Measurements from ENCODE around the gene GLB1L.
"Not testable (repeated sequence)": the region's sequence is repeated elsewhere in the genome, so short reads cannot be mapped to it uniquely, and the experiment has no call there.

Gene GLB1L

DNA sequence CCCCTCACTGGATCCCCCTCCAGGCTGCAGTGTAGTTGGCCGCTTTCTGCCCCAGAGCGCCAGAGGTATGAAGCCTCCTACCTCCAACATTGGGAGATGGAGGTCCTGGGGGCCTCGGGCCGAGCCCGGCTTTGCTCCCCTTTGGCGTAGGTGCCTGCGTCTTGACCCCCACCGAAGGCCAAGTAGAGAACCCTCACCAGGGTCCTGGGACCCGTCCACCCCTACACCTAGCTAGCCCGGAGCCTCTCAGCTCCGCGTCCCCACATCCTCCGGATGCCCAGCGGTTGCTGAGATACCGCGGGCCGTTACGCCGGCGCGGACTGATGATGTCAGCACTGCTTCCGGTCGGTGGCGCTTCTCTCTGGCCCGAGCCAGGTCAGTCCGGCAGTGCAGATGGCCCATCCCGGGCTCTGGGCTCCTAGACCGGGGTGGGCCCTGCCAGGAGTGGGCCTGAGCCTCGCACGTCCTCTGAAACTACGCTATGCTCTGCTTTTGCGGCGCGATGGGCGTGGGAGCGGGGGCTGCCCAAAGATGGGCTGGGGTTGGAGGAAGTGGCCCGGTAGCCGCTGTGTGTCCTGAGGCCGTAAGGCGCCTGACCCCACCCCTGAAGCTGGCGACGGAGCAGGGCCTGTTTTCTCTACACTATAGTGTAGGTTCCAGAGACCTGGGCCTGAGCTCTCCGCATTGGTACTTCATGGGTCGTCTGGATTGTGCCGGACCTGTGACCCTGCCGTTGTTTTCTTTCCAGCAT, at the start of gene GLB1L, which contains the start of gene STK16:
Gene GLB1L, minus strand, starts transcription at position 297 of the 751 bp plus-strand sequence. CDS start 1,871 bp downstream, outside the sequence.
Gene STK16, plus strand, starts transcription at position 332 of the 751 bp plus-strand sequence. CDS start 521 bp downstream, outside the sequence.
- DNase-seq (ENCODE audit: low spot score), result peak; percentile 91

DNA sequence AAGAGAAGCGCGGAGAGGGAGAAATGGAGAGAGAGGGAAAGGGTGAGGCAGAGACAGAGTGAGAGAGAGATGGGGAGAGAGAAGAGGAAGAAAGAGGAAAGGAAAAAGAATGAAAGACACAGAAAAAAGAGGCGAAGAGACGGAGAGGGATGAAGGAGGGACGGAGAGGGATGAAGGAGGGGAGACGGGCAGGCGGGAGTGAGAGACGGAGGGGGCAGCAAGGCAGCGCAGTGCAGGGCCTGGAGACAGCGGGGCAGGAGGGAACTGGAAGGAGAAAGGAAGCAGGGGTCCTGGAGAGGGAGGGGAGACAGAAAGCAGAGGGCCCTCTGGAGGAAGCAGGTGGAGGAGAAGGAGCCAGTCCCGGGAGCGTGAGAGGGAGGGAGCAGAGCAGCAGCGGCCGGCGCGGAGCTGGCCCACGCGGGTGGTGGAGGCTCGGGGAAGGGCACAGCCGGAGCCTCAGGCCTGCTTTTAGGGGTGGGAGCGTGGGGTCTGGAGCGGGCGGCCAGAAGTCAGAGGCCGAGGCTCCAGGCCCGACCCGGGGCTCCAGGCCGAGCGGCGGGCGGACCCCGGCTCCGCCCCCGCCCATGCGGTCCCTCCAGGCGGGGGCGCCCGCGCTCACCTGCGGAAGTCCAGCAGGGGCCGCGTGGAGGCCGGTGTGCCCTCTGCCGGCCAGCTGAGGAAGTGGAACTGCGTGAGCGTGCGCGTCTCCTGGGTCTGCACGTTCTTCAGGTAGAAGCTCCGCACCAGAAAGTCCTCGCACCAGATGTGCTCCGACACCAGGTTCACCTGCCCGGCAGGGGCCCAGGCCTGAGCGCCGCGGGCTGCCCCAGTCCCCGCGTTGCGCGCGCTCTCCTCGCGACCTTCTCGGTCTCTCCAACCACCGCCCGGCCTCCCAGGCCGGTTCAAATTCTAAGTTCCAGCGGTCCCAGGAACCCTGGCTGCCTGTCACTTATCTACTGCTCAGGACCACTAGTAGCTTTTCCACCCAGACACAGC, 49.4 kb upstream of the GLB1L start:
- peak; percentile 90 for DNase-seq (ENCODE audit: low spot score)

DNA sequence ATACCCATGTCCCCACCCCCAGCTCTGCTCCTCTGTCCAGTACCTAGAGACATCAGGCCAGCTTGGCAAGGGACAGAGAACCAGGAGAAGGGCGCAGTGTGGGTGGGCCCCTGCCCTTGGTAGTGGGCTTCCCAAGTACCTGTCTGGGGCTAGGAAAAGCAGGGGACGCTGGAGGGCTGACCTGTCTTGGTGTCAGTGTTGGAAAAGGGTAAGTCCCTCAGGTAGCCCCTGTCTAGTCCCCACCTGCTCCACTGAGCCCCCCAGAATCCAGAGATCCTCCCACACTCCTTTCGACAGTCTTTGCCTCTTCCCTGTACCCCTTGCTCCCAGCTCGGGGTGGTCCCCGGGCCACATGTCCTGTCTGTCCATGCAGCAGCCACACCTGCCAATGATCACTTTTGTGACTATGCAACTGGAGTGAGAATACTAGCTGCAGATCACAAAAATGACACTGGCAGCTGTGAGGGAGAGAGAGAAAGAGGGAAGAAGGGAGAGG, 48.5 kb upstream of the GLB1L start:
- no peak for DNase-seq (ENCODE audit: low spot score)

GRCh38 chr2:219292616-219293015, 47.4 kb upstream of the GLB1L start:
- no peak for DNase-seq (ENCODE audit: low spot score)

DNA sequence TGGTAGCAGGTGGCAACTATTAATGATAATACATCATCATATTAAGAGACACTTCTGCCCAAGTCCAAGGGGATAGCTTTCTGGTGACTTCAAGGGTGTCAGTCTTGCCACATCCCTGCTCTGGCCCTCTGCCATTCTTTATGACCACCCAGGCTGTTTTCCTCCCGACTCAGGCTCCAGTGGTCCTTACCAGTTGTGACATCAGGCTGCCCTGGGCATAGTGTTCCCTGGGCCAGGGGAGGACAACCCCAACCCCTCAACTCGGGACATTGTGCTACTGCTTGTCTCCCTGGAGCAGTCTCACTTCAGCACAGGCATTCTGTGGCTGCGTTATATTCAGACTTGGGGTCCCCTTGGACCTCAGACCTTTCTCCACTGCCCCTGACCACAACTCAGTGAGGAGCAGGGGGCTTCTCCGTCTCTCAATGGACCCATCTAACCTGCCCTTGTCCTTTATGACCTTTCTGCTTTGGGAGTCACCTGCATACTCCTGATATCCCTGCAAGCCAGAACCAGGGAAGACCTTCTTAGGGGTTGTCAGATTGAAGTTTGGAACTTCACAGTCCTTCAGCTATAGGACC, 46.8 kb upstream of the GLB1L start:
- no peak for DNase-seq (ENCODE audit: low spot score)

DNA sequence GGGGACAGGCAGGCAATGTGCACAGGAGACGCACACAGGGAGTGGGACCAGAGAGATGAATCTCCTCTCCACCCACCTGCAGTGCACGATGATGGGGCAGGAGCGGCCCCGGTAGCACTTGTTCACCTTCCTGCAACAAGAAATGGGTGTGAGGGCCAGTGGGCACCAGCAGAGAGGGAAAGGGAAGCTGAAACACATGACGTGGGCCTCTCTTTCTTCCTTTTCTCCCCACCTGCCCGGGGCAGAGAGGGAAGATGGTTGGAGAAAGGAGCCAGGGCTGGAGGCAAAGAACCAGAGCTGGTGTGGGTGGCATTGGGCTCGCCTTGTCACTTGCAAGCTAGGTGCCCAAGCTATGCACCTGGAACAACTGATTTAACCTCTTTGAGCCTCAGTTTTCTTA, 46.1 kb upstream of the GLB1L start:
- DNase-seq (ENCODE audit: low spot score), result no peak

- DNase-seq (ENCODE audit: low spot score), result no peak
Observed at GRCh38 chr2:219290381-219291171, 45.3 kb upstream of the GLB1L start.

DNA sequence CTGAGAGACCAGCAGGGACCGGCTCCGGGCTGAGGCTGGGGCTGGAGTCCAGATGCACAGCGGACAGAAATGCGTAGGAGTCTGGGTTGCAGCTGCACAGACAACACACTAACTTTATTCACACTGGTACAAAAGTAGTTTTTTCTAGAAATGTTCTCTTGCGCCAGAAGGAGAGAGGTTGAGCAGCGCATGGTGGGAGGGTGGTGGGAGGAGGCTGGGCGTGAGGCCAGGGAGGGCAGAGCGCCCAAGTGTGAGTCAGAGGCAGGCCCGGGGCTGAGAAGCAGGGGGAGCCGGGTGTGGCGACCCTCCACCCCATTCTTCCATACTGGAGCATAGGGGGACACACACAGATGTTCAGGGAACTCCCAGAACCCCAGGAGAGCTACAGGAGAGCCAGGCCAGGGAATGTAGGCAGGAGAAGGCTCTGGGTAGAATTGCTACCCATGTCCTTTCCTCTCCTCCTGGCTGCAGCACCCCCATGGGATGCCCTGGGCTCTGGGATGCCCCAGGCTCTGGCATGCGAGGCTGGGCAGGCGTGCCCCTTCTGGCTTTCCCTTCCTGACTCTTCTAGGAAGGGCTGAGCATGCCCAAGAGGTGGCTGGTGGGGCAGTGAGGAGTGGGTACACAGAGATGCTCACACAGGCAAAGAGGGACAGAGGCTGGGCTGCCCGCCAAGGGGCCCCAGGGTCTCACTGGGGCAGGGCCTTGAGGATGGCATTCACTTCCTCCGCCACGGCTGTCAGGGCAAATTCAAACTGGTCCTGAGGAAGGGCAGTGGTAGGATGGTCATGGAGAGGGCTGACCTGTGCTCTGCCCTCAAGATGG, 44.5 kb upstream of the GLB1L start:
- no peak for DNase-seq (ENCODE audit: low spot score)

DNA sequence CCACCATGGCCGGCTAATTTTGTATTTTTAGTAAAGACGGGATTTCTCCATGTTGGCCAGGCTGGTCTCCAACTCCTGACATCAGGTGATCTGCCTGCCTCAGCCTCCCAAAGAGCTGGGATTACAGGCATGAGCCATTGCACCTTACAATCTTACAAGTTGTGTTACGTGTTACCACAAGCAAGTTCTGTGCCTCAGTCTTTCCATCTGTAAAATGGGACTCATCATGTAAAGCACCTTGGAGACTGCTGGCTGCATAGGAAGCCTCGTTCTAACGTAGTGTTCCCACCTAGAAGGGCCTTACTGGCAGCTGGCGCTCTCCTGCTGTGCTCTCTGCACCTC, 43.9 kb upstream of the GLB1L start:
- no peak for DNase-seq (ENCODE audit: low spot score)

DNA sequence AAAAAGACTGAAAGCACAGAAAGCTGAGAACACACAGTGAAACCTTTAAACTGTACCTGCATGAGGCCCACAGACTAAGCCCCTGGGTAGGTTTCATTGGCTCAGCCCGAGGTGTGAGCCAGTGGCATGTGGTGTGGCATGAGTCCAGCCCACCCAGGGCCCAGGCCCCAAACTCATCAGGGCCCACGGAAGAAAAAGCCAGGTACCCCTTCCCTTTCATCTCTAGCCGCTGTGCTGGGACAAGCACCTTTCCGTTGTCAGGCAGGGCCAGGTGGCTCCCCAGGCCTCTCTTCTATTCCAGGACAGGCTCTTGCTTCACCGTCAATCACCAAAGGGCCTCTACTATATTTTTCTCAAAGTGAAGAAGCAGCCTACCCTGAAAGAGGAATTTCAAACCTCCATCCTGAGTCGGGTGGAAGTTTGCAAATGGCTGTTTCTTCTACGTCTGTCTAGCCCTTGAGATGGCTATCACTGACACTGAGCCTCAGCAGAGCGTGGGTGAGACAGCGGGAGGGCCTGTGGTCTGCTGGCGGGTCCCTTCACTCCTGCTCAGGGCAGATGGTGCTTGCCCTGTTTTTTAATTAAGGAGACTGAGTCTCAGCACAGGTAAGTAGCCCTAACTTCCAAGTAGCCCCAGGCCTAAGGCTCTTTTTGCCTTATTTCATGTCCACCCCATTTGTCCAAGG, 42.5 kb upstream of the GLB1L start:
- DNase-seq (ENCODE audit: low spot score), result no peak

DNA sequence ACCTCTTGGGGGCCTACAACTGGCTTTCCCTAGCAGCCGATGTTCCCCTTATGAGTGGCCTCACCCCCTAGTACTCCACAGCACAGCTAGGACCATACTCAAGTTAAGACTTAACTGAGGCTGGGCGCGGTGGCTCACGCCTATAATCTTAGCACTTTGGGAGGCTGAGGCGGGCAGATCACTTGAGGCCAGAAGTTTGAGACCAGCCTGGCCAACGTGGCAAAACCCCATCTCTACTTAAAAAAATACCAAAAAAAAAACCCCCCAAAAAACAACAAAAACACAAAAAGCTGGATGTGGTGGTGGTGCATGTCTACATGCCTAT, 41.8 kb upstream of the GLB1L start:
- DNase-seq (ENCODE audit: low spot score), result not testable (repeated sequence)

- DNase-seq (ENCODE audit: low spot score), result no peak
Observed at GRCh38 chr2:219286436-219287115, 41.3 kb upstream of the GLB1L start.

DNA sequence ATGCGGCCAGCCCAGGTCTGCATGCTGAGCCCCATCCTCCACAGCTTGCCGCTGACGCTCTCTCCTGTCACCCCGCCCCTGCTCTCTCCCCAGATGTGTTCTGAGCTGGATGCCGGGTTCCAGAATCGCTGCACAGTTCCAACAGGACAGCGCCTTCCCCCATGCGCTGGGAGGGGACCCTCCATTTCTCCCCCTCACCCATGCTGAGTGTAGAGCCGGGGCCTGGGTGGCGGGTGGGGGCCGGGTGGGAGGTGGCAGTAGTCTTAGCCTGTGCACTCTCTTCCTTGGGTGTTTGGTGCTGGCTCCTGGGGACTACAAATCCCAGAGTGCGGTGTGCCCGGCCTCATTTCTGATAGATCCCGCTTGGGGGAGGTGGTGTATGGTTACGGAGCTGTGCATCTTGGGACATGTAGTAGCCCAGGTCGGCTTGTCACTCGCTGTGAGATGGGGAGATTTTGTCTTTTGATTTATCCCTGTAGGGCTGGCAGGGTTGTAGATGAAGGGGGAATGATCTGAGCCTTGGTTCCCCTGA, 40.7 kb upstream of the GLB1L start:
- DNase-seq (ENCODE audit: low spot score), result no peak

GRCh38 chr2:219285373-219285735, 40.1 kb upstream of the GLB1L start:
- DNase-seq (ENCODE audit: low spot score), result no peak

DNA sequence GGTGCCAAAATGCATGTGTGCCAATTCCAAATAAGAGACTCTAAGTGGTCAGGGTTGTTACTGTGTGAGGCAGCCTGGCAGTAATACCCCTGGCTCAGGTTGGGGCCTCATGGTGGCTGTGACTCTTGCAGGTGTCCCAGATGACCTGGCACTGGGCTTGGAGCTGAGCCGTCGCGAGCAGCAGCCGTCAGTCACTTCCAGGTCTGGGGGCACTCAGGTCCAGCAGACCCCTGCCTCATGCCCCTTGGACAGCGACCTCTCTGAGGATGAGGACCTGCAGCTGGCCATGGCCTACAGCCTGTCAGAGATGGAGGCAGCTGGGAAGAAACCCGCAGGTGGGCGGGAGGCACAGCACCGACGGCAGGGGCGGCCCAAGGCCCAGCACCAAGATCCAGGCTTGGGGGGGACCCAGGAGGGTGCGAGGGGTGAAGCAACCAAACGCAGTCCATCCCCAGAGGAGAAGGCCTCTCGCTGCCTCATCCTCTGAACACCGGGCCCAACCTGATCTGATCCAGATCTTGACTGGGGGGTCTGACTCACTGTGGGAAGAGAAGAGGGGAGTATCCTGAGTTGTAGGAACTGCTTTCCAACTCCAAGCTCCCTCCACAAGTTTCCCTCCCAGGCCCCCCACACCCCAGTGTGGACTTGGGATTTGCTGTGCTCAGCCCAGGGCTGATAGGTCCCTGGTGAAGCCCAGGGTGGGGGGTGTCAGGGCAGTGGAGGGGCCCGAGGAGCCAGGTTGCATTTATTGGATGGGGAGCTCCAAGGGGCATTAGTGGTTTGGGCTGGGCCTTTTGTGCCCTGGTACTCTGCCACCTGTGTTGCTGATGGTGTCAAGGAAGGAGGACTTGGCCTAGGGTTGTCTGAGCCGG, 39.5 kb upstream of the GLB1L start:
- no peak for DNase-seq (ENCODE audit: low spot score)

DNA sequence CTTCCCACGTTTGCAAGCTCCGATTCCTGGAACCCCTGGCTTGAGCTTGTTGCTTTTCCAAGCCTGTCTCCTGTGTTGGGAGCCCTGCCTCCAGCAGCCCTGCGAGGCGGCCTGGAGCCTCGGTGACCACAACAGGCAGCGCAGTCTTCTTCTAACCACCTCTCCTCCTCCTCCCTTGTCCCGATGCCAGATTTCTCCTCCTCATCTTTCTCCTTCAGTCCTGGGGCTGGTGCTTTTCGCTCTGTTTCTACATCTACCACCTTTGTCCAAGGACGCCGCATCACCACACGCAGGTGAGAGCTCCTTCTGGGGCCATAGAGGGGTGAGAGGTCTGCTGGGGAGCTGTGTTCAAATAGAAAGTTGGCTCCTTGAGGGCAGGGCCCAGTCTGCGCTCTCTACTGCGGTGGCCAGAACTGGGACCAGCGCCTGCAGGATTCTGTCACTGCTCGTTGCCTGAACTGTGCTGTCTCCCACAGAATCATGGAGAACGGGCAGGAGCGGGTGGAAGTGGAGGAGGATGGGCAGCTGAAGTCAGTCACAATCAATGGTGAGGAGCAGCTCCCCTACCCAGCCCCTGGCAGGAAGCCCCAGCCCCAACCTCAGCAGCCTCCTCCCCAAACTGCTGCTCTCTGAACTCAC, 37.8 kb upstream of the GLB1L start:
- DNase-seq (ENCODE audit: low spot score), result no peak

- DNase-seq (ENCODE audit: low spot score), result no peak
Observed at GRCh38 chr2:219282375-219282774, 37.1 kb upstream of the GLB1L start.

DNA sequence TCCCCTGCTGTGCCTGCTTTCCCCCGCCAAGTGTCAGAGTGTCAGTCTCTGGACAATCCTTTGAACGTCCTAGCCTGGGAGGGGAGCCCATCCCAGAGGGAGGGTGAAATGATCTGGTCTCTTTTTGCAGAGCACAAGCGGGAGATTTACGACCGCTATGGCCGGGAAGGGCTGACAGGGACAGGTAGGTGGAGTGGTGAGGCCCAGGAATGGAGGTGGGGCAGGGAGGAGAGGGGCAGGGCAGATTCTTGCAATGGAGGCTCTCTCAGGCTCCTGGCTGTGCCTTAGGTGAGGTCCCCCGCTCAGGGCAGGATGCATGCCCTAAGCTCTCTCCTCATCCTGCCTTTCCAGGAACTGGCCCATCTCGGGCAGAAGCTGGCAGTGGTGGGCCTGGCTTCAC, 36.3 kb upstream of the GLB1L start:
- no peak for DNase-seq (ENCODE audit: low spot score)
